GM23338 (cell line): ENCODE results near the gene OBSCN.

ENCODE experiments used
- CREB1 ChIP-seq: fragments of 250-450 bp; sonication (Bioruptor Pico); IDR thresholded peaks from 2 replicates; pipeline ENCODE4 v1.5.0; 2020; ENCODE audit warnings: low read depth, mild to moderate bottlenecking, moderate library complexity
- ETS1 ChIP-seq: IDR thresholded peaks from 2 replicates; pipeline ENCODE4 v1.6.1; 2016; ENCODE audit warnings: antibody characterized with exemption
- POLR2AphosphoS5 ChIP-seq: IDR thresholded peaks from 2 replicates; pipeline ENCODE4 v1.6.1; 2016; ENCODE audit warnings: antibody characterized with exemption, low read depth
- REST ChIP-seq: IDR thresholded peaks from one replicate; pipeline ENCODE4 v1.6.1; 2018; ENCODE audit warnings: antibody characterized with exemption; ENCODE audit not compliant: unreplicated experiment
- TF ChIP-seq, protein P1 (sequence below), 2 experiments: fragments of 200-600 bp in 1 of 2; sonication (generic) in 1 of 2; conservative IDR thresholded peaks; 2 replicates each; pipeline versions ENCODE4 v1.5.1 to v1.6.1; 2016 to 2017; ENCODE audit warnings: antibody characterized with exemption in 2 of 2, low read depth in 2 of 2, mild to moderate bottlenecking in 2 of 2, moderate library complexity in 1 of 2

DNA sequence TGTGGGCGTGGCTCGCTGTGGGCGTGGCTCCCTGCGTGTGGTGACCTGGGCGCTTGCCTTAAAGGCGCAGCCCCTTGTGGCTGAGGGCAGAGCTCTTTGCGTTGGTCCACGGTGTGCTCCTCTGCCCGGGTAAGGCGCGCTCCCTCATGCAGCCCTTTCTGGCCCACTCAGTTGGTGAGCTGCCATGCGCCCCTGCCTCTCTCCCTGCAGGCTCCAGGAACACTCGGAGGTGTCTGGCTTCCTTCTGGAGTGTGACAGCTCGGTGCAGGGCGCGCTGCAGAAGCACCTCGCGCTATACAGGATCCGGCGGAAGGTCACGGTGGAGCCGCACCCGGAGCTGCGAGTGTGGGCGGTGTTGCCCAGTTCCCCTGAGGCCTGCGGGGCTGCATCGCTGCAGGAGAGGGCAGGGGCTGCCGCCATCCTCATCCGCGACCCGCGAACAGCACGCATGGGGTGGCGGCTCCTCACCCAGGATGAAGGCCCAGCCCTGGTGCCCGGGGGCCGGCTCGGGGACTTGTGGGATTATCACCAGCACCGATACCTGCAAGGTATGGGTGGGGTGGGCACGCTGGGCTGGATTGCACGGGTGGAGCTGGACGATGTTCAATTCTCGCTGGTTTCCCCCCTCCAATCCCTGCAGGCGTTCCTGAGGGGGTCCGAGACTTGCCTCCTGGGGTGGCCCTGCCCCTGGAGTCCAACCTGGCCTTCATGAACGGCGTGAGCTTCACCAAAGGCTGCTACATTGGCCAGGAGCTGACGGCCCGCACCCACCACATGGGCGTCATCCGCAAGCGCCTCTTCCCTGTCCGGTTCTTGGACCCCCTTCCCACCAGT, 33.1 kb upstream of the OBSCN start:
- TF ChIP-seq CREB1 (CRISPR knock-in tag) = no peak
- TF ChIP-seq REST = no peak
- TF ChIP-seq POLR2AphosphoS5 = no peak
- no peak for TF ChIP-seq ETS1
- TF ChIP-seq, protein P1, sequence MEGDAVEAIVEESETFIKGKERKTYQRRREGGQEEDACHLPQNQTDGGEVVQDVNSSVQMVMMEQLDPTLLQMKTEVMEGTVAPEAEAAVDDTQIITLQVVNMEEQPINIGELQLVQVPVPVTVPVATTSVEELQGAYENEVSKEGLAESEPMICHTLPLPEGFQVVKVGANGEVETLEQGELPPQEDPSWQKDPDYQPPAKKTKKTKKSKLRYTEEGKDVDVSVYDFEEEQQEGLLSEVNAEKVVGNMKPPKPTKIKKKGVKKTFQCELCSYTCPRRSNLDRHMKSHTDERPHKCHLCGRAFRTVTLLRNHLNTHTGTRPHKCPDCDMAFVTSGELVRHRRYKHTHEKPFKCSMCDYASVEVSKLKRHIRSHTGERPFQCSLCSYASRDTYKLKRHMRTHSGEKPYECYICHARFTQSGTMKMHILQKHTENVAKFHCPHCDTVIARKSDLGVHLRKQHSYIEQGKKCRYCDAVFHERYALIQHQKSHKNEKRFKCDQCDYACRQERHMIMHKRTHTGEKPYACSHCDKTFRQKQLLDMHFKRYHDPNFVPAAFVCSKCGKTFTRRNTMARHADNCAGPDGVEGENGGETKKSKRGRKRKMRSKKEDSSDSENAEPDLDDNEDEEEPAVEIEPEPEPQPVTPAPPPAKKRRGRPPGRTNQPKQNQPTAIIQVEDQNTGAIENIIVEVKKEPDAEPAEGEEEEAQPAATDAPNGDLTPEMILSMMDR (conservative IDR thresholded peaks at IDR 0.05; ENCODE audit: low read depth in 2 of 2) = no peak
